Left colon (tissue), 2 donors: ENCODE measurements around the gene RIC1. TPM values are rescaled to one million over a fixed set of nuclear protein-coding genes. Genes with fewer than 3 reads are reported as not detected.
"Not testable (repeated sequence)": the region's sequence is repeated elsewhere in the genome, so short reads cannot be mapped to it uniquely, and the experiment has no call there.

Experiments
- ATAC-seq: fragments of 200-7000 bp; cut with Tn5 transposase; one replicate; pipeline ENCODE4 v1.9.1; 2020; ENCODE audit warnings: mild to moderate bottlenecking, moderate library complexity
- DNase-seq, 2 donors: peaks; one replicate each; pipeline ENCODE4 v3.0.0-alpha.2; 2020
- intact Hi-C, 2 donors: fragments of 100-400 bp; cut with DNase I in 1 of 2; cut with micrococcal nuclease in 1 of 2; formaldehyde crosslinking; loops; one replicate each; pipeline versions ENCODE4 v1.11.2 to v1.14.0; 2022; cut with DNase I, micrococcal nuclease
- total RNA-seq, 2 donors: library from RNA; stranded (reverse); fragmentation: NEBNext Ultra II Directional; extraction: Animal tissue kit (Norgen Biotek cat#: 25700); gene quantifications; one replicate each; pipeline ENCODE4 v1.2.1, GENCODE V29; 2021
- donor health status: DM: no; HTN: no; CAD: no.
- donor health status: DM: yes; HTN: yes; CAD: no.

RIC1 gene
- total RNA-seq, 2 donors from 2014 or later: 15.2 to 16.9 TPM

DNA sequence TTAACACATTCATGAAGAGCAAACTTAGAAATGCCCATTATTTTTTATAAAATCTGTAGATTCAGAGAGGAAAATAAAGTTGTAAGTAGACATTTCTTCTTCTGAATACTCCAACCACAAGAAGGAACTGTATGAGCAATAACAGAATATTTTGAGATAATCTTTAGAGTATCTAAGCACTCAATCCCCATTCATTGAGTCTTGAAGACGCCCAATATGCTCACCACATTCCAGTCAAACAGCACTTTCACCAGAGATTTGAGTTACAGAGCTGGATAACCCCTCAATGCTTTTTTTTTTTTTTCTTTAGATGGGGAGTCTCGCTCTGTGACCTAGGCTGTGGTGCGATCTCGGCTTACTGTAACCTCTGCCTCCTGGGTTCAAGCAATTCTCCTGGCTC is 14.7 kb upstream of the RIC1 start:
- no peak for ATAC-seq
- intact Hi-C loops: no loop called here
- no peak for DNase-seq

DNA sequence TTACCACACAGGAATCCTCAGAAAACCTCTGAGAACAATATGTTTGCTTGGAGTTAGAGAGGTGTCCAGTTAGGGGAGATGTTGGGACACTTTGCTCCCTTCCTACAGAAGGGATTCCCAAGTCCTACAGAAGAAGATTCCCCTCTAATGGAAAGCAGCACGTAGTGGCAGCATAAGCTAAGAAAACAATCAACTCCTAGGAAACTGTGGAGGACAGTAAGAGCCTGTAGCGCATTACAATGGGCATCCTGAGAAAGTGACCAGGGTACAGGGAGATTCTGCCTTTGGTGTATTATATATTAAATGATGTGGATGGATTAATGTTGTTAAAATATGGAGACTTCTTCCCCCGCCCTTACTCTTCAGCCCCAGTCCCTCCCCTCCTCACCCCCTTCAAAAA is 13.9 kb upstream of the RIC1 start:
- ATAC-seq: no peak
- no peak for DNase-seq
- intact Hi-C loops: no loop called here

DNA sequence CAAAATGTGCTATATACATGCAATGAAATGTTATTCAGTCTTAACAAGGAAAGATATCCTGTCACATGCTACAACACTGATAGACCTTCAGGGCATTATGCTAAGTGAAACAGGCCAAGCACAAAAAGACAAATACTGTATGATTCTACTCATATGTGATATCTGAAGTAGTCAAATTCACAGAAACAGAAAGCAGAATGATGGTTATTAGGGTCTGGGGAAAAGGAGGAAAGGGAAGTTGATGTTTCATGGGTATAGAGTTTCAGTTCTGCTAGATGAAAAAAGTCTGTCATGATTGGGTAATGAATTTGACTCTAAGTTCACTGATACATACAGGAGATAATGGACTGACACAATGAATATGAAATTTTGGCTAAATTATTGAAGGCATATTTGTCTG is 11.2 kb upstream of the RIC1 start:
- intact Hi-C loops: no loop called here
- ATAC-seq (no peak), DNase-seq (no peak)

DNA sequence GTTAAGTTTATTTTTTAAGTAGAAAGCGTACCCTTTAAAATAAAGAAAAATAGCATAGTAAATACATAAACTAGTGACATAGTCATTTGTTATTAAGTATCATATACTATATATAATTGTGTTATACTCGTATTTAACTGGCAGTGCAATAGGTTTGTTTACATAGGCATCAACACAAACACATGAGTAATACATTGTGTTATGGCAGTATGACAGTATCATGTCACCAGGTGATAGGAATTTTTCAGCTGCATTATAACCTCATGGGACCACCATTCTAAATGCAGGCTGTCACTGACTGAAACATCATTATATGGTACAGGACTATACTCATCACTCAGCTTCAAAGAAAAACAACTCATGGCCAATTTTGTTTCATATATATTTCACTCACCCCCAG is 8.4 kb upstream of the RIC1 start:
- intact Hi-C loops: no loop called here
- DNase-seq (no peak), ATAC-seq (no peak)

DNA sequence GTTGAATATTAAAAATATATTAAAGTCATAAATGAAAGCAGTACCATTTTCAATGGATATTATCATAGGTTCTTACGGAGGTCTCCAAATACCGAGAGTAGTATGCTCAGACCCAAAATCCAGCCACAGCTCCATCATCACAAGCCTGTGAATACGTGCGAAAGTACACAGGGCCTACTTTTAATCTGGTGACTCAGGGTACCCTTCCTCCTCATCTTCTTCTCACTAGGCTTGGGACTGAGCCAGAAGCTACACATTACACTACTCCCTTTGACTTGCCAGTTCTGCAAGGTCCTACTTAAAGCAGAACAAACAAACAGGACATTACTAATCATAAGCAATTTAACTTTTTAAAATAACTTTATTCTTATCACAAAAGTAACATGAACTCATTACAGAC is 7.6 kb upstream of the RIC1 start:
- intact Hi-C loops: no loop called here

DNA sequence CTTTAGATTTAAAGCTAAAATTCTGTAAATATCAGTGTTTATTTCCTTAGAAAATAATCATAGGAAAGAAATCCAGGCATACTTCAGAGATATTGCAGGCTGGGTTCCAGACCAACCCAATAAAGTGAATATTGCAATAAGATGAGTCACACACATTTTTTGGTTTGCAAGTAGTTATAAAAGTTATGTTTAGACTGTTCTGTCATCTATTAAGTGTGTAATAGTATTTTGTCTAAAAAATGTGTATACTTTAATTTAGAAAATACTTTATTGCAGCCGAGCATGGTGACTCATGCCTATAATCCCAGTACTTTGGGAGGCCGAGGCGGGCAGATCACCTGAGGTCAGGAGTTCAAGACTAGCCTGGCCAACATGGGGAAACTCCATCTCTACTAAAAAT is 6.9 kb upstream of the RIC1 start:
- ATAC-seq (no peak), DNase-seq (no peak)
- intact Hi-C loops: no loop called here

More for the DNA sequence above, 7.6 kb upstream of the RIC1 start:
- ATAC-seq (no peak), DNase-seq (no peak)

DNA sequence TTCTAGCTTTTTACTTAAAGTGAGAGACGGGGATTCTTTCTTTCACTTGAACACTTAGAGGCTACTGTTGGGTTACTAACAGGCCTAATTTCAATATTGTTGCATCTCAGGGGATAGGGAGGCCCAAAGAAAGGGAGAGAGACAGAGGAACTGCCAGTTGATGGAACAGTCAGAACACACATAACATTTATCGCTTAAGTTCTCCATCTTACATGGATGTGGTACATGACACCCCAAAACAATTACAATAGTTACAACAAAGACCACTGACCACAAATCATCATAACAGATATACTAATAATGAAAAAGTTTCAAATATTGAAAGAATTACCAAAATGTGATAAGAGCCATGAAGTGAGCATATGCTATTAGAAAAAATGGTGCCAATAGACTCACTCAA is 4.3 kb upstream of the RIC1 start:
- ATAC-seq (no peak), DNase-seq (no peak)
- intact Hi-C loops: no loop called here

DNA sequence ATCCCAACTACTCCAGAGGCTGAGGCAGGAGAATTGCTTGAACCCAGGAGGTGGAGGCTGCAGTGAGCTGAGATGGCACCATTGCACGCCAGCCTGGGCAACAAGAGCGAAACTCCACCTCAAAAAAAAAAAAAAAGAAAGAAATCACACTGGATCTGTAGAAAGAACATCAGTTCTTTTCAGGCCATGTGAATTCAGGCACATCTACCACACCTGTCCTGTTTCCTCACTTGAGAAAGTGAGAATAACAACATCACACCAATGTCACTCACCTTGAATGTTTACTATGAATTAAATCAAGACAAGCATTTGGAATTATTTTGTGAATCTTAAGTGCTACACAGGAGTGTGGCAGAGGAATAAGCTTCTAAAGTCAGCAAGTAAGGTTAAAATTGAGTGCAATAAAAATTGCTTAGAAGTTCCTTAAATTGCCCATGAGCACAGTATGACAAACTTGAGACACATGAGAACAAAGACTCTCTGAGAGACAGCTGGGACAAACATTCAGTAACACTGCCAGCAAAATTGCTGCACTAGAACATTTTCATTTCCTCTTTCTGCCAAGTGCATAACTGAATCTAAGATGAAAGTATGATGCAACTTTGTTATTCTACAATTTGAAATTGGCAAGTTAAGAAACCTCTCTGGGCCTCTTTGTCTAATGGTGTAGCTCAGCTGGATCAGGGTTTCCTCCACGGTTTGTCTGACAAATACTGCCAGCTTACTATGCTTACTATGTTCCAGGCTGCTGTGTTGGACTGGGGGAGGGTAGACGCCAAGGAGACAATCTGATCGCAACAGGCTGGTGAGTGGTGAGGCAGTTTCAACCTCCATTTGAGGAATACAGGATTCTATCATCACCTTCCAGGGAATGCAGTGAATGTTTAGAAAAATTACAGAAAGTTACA is 1.9 kb upstream of the RIC1 start:
- DNase-seq (peak; percentile 34 to 38), ATAC-seq (peak; percentile 7)
- intact Hi-C loops: no loop called here

DNA sequence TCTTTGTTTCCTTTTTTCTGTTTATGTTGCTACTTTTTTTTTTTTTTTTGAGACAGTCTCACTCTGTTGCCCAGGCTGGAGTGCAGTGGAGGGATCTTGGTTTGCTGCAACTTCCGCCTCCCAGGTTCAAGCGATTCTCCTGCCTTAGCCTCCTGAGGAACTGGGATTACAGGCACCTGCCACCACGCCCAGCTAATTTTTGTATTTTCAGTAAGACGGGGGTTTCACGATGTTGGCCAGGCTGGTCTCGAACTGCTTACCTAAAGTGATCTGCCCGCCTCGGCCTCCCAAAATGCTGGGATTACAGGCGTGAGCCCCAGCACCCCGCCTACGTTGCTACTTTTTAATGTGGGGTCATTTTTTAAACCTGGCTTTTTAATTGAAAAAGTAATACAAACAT is 1.2 kb upstream of the RIC1 start:
- peak in 1 of 2 donors; percentile 28 for DNase-seq
- ATAC-seq, intact Hi-C loops: not testable (repeated sequence)

DNA sequence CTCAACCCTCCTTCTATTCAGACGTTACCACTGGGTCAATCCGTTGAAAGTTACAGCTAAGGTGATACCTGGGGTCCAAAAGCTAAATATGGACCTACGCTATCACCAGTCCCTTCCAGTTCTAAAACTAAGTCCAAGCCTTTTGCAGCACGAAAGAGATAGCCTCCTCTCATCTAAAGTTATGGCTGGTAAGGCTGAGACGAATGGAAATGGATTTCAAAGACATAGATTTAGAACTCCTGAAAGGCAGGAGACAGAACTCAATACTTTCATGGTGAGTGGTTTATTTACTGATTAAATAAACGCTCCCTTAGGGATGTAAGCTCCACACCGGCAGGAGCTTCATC is 751 bp upstream of the RIC1 start:
- intact Hi-C loops: no loop called here
- ATAC-seq (no peak), DNase-seq (no peak)

DNA sequence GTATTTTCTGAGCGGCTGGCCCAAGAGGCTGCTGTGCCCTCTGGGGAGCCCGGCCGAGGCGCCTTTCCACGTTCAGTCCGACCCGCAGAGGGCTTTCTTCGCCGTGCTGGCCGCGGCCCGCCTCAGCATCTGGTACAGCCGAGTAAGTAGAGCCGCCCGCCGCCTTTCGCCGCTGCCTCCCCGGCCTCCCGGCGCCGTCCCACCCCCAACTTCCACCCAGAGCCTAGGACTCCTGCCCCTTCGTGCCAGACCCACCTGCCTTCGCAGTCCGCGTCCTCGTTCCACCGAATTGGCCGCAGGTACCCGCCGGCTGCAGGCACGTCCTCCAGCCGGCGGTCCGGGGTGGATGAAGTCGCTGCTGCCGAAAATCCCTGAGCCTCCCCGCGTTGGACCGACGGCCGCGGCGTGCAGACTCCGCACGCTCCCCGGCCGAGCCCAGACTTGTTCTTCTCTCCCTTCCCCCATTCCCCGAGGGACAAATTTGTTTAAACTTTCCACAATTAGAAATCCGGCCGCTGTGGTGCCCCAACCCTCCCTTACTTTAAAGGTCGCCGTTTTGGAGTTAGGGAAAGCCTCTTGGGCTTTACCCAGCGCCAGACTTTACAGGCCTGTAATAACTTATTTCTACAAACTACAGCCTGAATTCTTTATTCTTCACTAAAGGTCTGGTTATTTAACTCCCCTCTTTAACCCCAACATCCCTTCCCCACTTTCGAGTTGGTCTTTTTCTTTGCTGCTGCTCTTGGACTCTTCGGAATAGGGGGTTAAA is 589 bp downstream of the RIC1 start:
- intact Hi-C loops: no loop called here
- DNase-seq: peak; percentile 41 to 73

DNA sequence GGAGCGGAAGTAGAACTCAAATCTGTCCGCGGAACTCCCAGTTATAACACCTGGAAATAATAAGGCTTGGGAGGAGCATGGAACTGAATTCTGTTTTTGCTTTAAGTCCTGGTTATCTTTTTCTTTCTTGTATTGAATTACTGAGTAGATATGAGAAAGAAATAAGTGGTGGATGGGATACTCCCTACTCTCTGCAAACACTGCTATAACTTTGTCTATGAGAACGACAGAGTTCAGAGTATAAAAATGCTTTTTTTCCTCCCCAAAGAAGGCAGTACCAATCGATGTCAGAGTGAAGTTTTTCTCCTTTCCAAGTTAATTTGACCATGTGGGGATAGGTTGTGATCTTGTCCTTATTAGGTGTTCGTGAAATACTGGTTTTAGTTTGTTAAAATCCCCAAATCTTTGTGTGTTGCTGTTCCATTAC is 1.2 kb downstream of the RIC1 start:
- ATAC-seq (peak; percentile 20), DNase-seq (no peak)
- intact Hi-C loops: no loop called here

More for the DNA sequence above, 589 bp downstream of the RIC1 start:
- ATAC-seq: peak; percentile 30

DNA sequence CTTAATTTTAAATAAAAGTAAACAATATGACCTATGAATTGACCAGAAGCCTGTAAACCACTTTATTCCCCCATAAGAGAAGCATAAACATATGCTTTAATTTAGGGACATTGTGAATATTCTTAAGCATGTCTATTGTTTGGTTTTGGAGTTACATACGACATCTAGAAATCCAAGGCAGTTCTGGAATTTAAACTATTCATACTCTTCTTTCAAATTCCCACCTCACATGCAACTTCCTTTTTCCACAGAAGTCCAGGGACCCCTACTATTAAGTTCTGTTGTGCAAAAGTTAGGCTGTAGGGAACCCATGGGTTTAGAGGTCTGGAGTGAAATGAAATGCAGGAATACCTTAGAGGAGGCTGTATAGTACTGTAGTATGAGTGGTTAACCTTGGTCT is 2.1 kb downstream of the RIC1 start:
- DNase-seq (no peak), ATAC-seq (no peak)
- intact Hi-C loops: no loop called here

DNA sequence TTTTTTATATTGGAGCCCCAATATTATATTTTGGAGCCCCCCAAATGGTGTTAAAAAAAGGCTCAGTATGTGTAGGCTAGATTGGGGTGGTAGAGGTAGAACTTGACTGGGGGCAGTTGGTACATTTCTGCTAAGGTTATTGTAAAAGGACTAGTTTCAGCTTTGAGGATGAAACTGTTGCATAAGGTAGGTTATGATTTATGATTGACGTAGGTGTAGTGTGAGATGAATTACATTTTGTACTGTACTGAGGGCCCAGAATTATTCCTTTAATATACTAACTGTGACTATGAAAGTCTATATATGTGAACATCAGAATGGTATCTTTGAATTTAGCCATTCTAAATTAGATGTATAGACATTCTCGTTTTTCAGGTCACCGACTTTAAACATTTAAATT is 3.6 kb downstream of the RIC1 start:
- no peak for DNase-seq
- intact Hi-C loops: no loop called here
- ATAC-seq: no peak

DNA sequence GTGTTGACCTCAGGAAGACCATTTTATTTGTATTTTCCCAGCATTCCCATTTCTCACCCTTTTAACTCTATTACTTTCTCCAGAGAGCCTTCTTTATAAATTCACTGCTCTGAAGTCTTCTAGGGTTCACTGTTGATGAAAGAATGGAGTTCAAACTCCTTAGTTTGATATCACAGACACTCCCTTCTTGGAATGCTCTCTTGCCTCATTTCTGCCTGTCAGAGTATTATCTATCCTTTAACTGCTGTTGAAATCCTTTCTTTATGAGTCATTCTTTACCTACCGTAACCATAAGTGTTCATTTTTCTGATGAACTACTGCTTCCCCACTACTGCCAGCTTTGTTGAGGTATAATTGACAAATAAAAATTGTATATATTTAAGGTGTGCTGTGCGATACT is 4.3 kb downstream of the RIC1 start:
- intact Hi-C loops: no loop called here
- peak; percentile 33 for ATAC-seq
- no peak for DNase-seq

DNA sequence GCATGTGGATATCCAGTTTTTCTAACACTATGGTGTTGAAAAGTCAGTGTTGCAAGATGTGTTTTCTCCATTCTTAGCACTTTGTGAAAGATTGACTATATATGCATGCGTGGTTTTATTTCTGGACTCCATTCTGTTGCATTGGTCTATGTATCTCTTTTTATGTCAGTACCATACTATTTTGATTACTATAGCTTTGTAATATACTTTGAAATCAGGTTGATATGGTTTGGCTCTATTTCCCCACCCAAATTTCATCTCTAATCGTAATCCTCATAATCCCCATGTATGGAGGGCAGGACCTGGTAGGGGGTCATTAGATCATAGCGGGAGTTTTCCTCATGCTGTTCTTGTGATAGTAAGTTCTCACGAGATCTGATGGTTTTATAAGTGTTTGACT is 6.5 kb downstream of the RIC1 start:
- intact Hi-C loops: no loop called here
- ATAC-seq (no peak), DNase-seq (no peak)

DNA sequence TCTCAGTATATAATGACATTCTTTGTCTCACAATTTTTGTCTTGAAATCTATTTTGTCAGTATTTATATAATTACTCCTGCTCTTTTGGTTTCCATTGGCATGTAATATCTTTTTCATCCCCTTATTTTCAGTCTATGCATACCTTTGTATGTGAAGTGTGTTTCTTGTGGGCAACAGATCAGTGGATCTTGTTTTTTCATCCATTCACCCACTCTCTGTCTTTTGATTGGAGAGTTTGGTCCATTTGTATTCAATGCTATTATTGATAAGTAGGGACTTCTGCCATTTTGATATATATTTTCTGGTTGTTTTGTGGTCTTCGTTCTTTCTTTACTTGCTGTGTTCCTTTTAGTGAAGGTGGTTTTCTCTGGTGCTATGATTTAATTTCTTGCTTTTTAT is 10.9 kb downstream of the RIC1 start:
- intact Hi-C loops: no loop called here
- ATAC-seq (no peak), DNase-seq (no peak)

DNA sequence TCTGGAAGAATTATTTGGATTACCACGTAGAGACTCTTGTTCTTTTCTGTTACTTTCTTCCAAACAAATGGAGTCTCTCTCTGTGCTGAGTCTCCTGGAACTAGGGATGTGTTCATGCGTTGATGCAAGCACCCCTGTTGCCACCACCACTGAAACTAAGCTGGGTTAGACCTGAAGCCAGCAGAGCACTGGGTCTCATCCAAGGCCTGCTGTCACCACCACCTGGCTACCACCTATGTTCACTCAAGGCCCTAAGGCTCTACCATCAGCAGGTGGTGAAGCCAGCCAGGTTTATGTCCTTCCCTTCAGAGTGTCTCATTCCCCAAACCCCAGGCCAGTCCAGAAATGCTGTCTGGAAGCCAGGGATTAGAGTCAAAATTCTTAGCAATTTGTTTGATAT is 13.3 kb downstream of the RIC1 start:
- intact Hi-C loops: no loop called here
- DNase-seq (no peak), ATAC-seq (no peak)

DNA sequence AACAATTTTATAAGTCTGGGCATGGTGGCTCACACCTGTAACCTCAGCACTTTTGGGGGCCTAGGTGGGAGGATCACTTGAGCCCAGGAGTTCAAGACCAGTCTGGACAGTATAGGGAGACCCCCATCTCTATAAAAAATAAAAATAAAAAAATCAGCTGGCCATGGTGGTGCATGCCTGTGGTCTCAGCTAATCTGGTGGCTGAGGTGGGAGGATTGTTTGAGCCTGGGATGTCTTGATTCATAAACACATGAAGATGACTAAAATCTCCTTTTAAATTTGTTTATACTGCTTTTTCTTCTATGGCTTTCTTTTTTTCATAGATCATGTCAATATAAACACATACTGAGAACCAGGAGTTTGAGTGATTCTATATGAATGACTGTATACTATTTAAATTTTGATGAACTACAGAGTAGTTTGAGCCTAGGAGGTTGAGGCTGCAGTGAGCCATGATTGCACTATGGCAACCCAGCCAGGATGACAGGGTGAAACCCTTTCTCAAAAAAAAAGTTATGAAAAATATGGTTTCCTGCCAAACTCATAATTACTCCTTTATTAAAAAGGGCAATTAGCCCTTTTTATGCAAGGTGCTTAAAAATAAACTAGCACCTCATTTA is 14.2 kb downstream of the RIC1 start:
- intact Hi-C loops: no loop called here
- DNase-seq: no peak
- ATAC-seq: no peak

DNA sequence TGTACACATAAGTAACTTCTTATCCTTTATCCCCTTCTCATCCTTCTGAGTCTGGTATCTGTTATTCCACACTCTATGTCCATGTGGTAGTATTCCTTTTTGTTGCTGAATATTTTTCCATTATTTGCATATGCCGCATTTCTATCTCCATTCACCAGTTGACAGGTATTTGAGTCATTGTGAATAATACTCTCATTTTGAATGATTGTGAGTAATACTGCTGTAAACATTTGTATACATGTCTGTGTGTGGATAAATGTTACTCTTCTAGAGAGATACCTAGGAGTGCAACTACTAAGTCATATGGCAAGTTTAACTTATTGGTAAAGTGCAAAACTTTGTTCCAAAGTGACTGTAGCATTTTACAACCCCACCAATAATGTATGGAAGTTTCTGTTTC is 15.6 kb downstream of the RIC1 start:
- intact Hi-C loops: no loop called here
- DNase-seq: no peak
- no peak for ATAC-seq
